HepG2 (cell line): ENCODE results near the gene KLHDC1. TPM values are rescaled to one million over a fixed set of nuclear protein-coding genes. Genes with fewer than 3 reads are reported as not detected.

ENCODE experiments used
- AFF4 ChIP-seq: sonication (generic); formaldehyde crosslinking; IDR thresholded peaks from 2 replicates; pipeline ENCODE4 v1.4.0; 2020; ENCODE audit warnings: missing genetic modification reagents
- BORCS8-MEF2B ChIP-seq: sonication (generic); formaldehyde crosslinking; IDR thresholded peaks from 2 replicates; pipeline ENCODE4 v1.8.0; 2022; ENCODE audit warnings: mild to moderate bottlenecking, missing genetic modification reagents
- BRF2 ChIP-seq: sonication (generic); formaldehyde crosslinking; IDR thresholded peaks from 2 replicates; pipeline ENCODE4 v1.8.1; 2022; ENCODE audit warnings: mild to moderate bottlenecking, missing genetic modification reagents
- CENPX ChIP-seq: sonication (generic); formaldehyde crosslinking; IDR thresholded peaks from 2 replicates; pipeline ENCODE4 v1.9.0; 2021; ENCODE audit warnings: mild to moderate bottlenecking, missing genetic modification reagents, moderate library complexity
- DNMT1 ChIP-seq: sonication (generic); formaldehyde crosslinking; IDR thresholded peaks from 2 replicates; pipeline ENCODE4 v1.5.1; 2020; ENCODE audit warnings: mild to moderate bottlenecking, missing genetic modification reagents
- EHMT2 ChIP-seq: fragments of 200-600 bp; sonication (generic); IDR thresholded peaks from 2 replicates; pipeline ENCODE4 v1.7.0; 2017; ENCODE audit warnings: antibody characterized with exemption, low read depth, low read length, borderline replicate concordance
- MXD3 ChIP-seq: IDR thresholded peaks from 2 replicates; pipeline ENCODE4 v1.6.1; 2016; ENCODE audit warnings: mild to moderate bottlenecking, missing biosample characterization, missing genetic modification reagents
- NR3C1 ChIP-seq: sonication (generic); formaldehyde crosslinking; IDR thresholded peaks from 2 replicates; pipeline ENCODE4 v1.4.0; 2020; ENCODE audit warnings: missing genetic modification reagents
- RARA ChIP-seq: IDR thresholded peaks from 2 replicates; pipeline ENCODE4 v1.6.1; 2016; ENCODE audit warnings: missing genetic modification reagents, missing compliant biosample characterization
- RBAK ChIP-seq: sonication (generic); formaldehyde crosslinking; IDR thresholded peaks from 2 replicates; pipeline ENCODE4 v1.5.1; 2020; ENCODE audit warnings: mild to moderate bottlenecking, missing genetic modification reagents
- TBX2 ChIP-seq: sonication (generic); formaldehyde crosslinking; IDR thresholded peaks from 2 replicates; pipeline ENCODE4 v1.5.0; 2020; ENCODE audit warnings: missing genetic modification reagents, mild to moderate bottlenecking, borderline replicate concordance
- ZBTB14 ChIP-seq: sonication (generic); formaldehyde crosslinking; IDR thresholded peaks from 2 replicates; pipeline ENCODE4 v1.4.0; 2020; ENCODE audit warnings: missing genetic modification reagents
- ZBTB21 ChIP-seq: sonication (generic); formaldehyde crosslinking; IDR thresholded peaks from 2 replicates; pipeline ENCODE4 v1.4.0; 2020; ENCODE audit warnings: missing genetic modification reagents
- ZBTB26 ChIP-seq: IDR thresholded peaks from 2 replicates; pipeline ENCODE4 v1.6.1; 2016; ENCODE audit warnings: missing compliant biosample characterization, missing genetic modification reagents, borderline replicate concordance
- ZFP36L2 ChIP-seq: sonication (generic); formaldehyde crosslinking; IDR thresholded peaks from 2 replicates; pipeline ENCODE4 v1.4.0; 2020; ENCODE audit warnings: missing genetic modification reagents
- ZNF280D ChIP-seq: sonication (generic); formaldehyde crosslinking; IDR thresholded peaks from 2 replicates; pipeline ENCODE4 v1.5.1; 2020; ENCODE audit warnings: mild to moderate bottlenecking, missing genetic modification reagents
- ZNF530 ChIP-seq: sonication (generic); formaldehyde crosslinking; IDR thresholded peaks from 2 replicates; pipeline ENCODE4 v1.5.0; 2020; ENCODE audit warnings: low read depth, mild to moderate bottlenecking, missing genetic modification reagents
- ZNF562 ChIP-seq: sonication (generic); formaldehyde crosslinking; IDR thresholded peaks from 2 replicates; pipeline ENCODE4 v1.8.0; 2022; ENCODE audit warnings: missing genetic modification reagents, borderline replicate concordance
- polyA plus RNA-seq, 8 experiments: library from polyadenylated mRNA; depleted of rRNA in 3 of 8; stranded (reverse) in 7 of 8; unstranded in 1 of 8; fragments of >200 nt; fragmentation: Illumina TruSeq in 4 of 8; extraction: Trizol in 4 of 8; gene quantifications; 2 replicates each; pipeline versions ENCODE4 v1.2.1 to v1.2.3, GENCODE V29; 2011 to 2016; ENCODE audit warnings: low read depth in 4 of 8, missing spikeins in 1 of 8, mixed read lengths in 1 of 8; ENCODE audit not compliant: insufficient read depth in 1 of 8
- total RNA-seq, 5 experiments: library from RNA; depleted of rRNA; stranded (reverse); fragments of >200 nt; fragmentation: Illumina TruSeq; extraction: Trizol; gene quantifications; 2 replicates each; pipeline ENCODE4 v1.2.3, GENCODE V29; 2016; ENCODE audit warnings: low read depth in 1 of 5

Gene KLHDC1
- total and polyA plus RNA-seq, 2 of the 13 experiments (the other 11 are each of a cell fraction or from before 2014, with no cell fraction given): 0.11 TPM; not detected in 1

GRCh38 chr14:49767571-49768300 is 74.8 kb downstream of the KLHDC1 start, which contains the start of gene KLHDC2 (continued):
- no peak; the same call in 1 of the 2 replicates for TF ChIP-seq MXD3 (CRISPR knock-in tag)
- TF ChIP-seq TBX2 (CRISPR knock-in tag): 0 out of 2 replicates have a peak, but pooled peaks have one; percentile 18
- TF ChIP-seq DNMT1 (CRISPR knock-in tag): no peak
- TF ChIP-seq ZBTB14 (CRISPR knock-in tag): no peak
- no peak for TF ChIP-seq ZBTB26 (CRISPR knock-in tag)
- TF ChIP-seq ZNF530: no peak
- TF ChIP-seq AFF4 (CRISPR knock-in tag): no peak
- peak; percentile 45; the same call in 1 of the 2 replicates for TF ChIP-seq BRF2 (CRISPR knock-in tag)
- peak; percentile 53; the same call in 1 of the 2 replicates for TF ChIP-seq BORCS8-MEF2B (CRISPR knock-in tag)
- TF ChIP-seq EHMT2: no peak
- TF ChIP-seq RARA (CRISPR knock-in tag): peak; percentile 61
- no peak for TF ChIP-seq ZFP36L2 (CRISPR knock-in tag)
- TF ChIP-seq RBAK (CRISPR knock-in tag): no peak
- no peak for TF ChIP-seq ZNF280D (CRISPR knock-in tag)
- TF ChIP-seq ZNF562: no peak
- TF ChIP-seq NR3C1: no peak
- TF ChIP-seq ZBTB21 (CRISPR knock-in tag): no peak
- TF ChIP-seq CENPX (CRISPR knock-in tag): no peak
